IMR-90 (cell line): ENCODE results near the gene SFR1. TPM values are rescaled to one million over a fixed set of nuclear protein-coding genes. Genes with fewer than 3 reads are reported as not detected.

Experiments
- ATAC-seq: fragments of 200-7000 bp; cut with Tn5 transposase; 2 replicates; pipeline ENCODE4 v1.9.1; 2020; ENCODE audit warnings: low read depth, mild to moderate bottlenecking, moderate library complexity
- BruUV-seq: library from RNA; stranded (reverse); fragments of 400-500 nt; replicated peaks from 2 replicates; lab custom pipeline; 2021; lab: Mats Ljungman, UMichigan
- CTCF ChIA-PET: fragments of 300-600 bp; formaldehyde crosslinking; extraction: SDS; loops from one replicate; lab custom pipeline; 2021; ENCODE audit warnings: antibody characterized with exemption; lab: Yijun Ruan, JAX
- POLR2A ChIA-PET: fragments of 300-600 bp; sonication (Branson Sonifier 250); formaldehyde crosslinking; loops from one replicate; lab custom pipeline; 2022; ENCODE audit warnings: antibody characterized with exemption; ENCODE audit not compliant: unreplicated experiment; lab: Charles Lee
- DNase-seq: peaks from one replicate; pipeline ENCODE4 v3.0.0; 2013
- H2AFZ ChIP-seq: replicated peaks from 2 replicates; pipeline ENCODE3; 2013; ENCODE audit warnings: low read length, mild to moderate bottlenecking; ENCODE audit not compliant: poor library complexity
- H2AK5ac ChIP-seq: 2 replicates; pipeline ENCODE4 v1.6.1; 2013; ENCODE audit warnings: low read depth, low read length, inconsistent platforms
- H2AK9ac ChIP-seq: replicated peaks from 2 replicates; pipeline ENCODE3; 2013; ENCODE audit warnings: mild to moderate bottlenecking, low read depth, low read length, moderate library complexity; ENCODE audit not compliant: poor library complexity
- H2BK120ac ChIP-seq: 2 replicates; pipeline ENCODE4 v1.6.1; 2013; ENCODE audit warnings: low read depth, low read length, inconsistent platforms
- H2BK15ac ChIP-seq: 3 replicates; pipeline ENCODE4 v1.6.1; 2013; ENCODE audit warnings: low read depth, low read length, inconsistent platforms
- H2BK20ac ChIP-seq: 2 replicates; pipeline ENCODE4 v1.6.1; 2013; ENCODE audit warnings: low read depth, mild to moderate bottlenecking, inconsistent platforms, low read length, moderate library complexity
- H2BK5ac ChIP-seq: 2 replicates; pipeline ENCODE4 v1.6.1; 2013; ENCODE audit warnings: mild to moderate bottlenecking, low read depth, low read length, inconsistent platforms; ENCODE audit not compliant: poor library complexity, severe bottlenecking
- H3K14ac ChIP-seq: replicated peaks from 2 replicates; pipeline ENCODE4 v1.6.1; 2013; ENCODE audit warnings: low read depth, low read length, inconsistent platforms
- H3K18ac ChIP-seq: 2 replicates; pipeline ENCODE4 v1.6.1; 2013; ENCODE audit warnings: low read depth, low read length, control low read depth
- H3K23ac ChIP-seq: 2 replicates; pipeline ENCODE4 v1.6.1; 2013; ENCODE audit warnings: low read depth, low read length, inconsistent platforms
- H3K27ac ChIP-seq: 2 replicates; pipeline ENCODE4 v1.5.1; 2013; ENCODE audit warnings: mild to moderate bottlenecking, control low read depth, low read length; ENCODE audit not compliant: insufficient read depth
- H3K27me3 ChIP-seq: 2 replicates; pipeline ENCODE4 v1.6.1; 2013; ENCODE audit warnings: low read length; ENCODE audit not compliant: control insufficient read depth, insufficient read depth
- H3K36me3 ChIP-seq: 2 replicates; pipeline ENCODE4 v1.6.1; 2013; ENCODE audit warnings: low read length, mixed read lengths; ENCODE audit not compliant: control insufficient read depth, insufficient read depth
- H3K4ac ChIP-seq: 2 replicates; pipeline ENCODE4 v1.6.1; 2013; ENCODE audit warnings: low read depth, low read length, inconsistent platforms
- H3K4me1 ChIP-seq: 2 replicates; pipeline ENCODE4 v1.6.1; 2013; ENCODE audit warnings: low read length, mixed read lengths; ENCODE audit not compliant: control insufficient read depth, insufficient read depth
- H3K4me2 ChIP-seq: 2 replicates; pipeline ENCODE4 v1.6.1; 2013; ENCODE audit warnings: low read depth, mild to moderate bottlenecking, control low read depth, low read length, moderate library complexity
- H3K4me3 ChIP-seq: 2 replicates; pipeline ENCODE4 v1.5.1; 2013; ENCODE audit warnings: low read depth, mild to moderate bottlenecking, control low read depth, low read length, moderate library complexity; ENCODE audit not compliant: insufficient read depth
- H3K56ac ChIP-seq: 2 replicates; pipeline ENCODE4 v1.6.1; 2013; ENCODE audit warnings: low read length, inconsistent platforms; ENCODE audit not compliant: insufficient read depth; ENCODE audit errors: extremely low read depth
- H3K79me1 ChIP-seq, 2 experiments: 2 replicates each; pipeline ENCODE4 v1.6.1; 2013; ENCODE audit warnings: low read length in 2 of 2, inconsistent platforms in 1 of 2, low read depth in 1 of 2
- H3K9ac ChIP-seq: 2 replicates; pipeline ENCODE4 v1.6.1; 2013; ENCODE audit warnings: low read depth, low read length, control low read depth
- H3K9me1 ChIP-seq: 2 replicates; pipeline ENCODE4 v1.6.1; 2013; ENCODE audit warnings: low read length, inconsistent platforms; ENCODE audit not compliant: insufficient read depth
- H3K9me3 ChIP-seq: 2 replicates; pipeline ENCODE4 v1.6.1; 2013; ENCODE audit warnings: low read length; ENCODE audit not compliant: control insufficient read depth, insufficient read depth
- H4K20me1 ChIP-seq: 2 replicates; pipeline ENCODE4 v1.6.1; 2013; ENCODE audit warnings: low read length, inconsistent platforms; ENCODE audit not compliant: insufficient read depth
- H4K5ac ChIP-seq: 2 replicates; pipeline ENCODE4 v1.6.1; 2013; ENCODE audit warnings: mild to moderate bottlenecking, low read depth, low read length, control low read depth
- H4K8ac ChIP-seq, 2 experiments: 2 replicates each; pipeline ENCODE4 v1.6.1; 2013; ENCODE audit warnings: low read depth in 2 of 2, low read length in 2 of 2, control low read depth in 1 of 2, inconsistent platforms in 1 of 2
- H4K91ac ChIP-seq: 2 replicates; pipeline ENCODE4 v1.6.1; 2013; ENCODE audit warnings: low read depth, low read length, inconsistent platforms; ENCODE audit not compliant: insufficient read depth
- BHLHE40 ChIP-seq: fragments of 150-350 bp; IDR thresholded peaks from 2 replicates; pipeline ENCODE4 v1.6.1; 2016; ENCODE audit warnings: mild to moderate bottlenecking, low read depth, low read length
- CEBPB ChIP-seq: IDR thresholded peaks from 2 replicates; pipeline ENCODE4 v1.6.1; 2012; ENCODE audit warnings: low read depth, low read length, improper control_type of control experiment
- CHD1 ChIP-seq: IDR thresholded peaks from 2 replicates; pipeline ENCODE4 v1.6.1; 2012; ENCODE audit warnings: low read depth, low read length, improper control_type of control experiment
- CTCF ChIP-seq: conservative IDR thresholded peaks from 2 replicates; pipeline ENCODE4 v1.5.1; 2012; ENCODE audit warnings: mild to moderate bottlenecking, low read depth, low read length, improper control_type of control experiment
- ELK1 ChIP-seq: fragments of 150-350 bp; IDR thresholded peaks from 2 replicates; pipeline ENCODE4 v1.6.1; 2016; ENCODE audit warnings: low read depth, mild to moderate bottlenecking, low read length, moderate library complexity, borderline replicate concordance
- FOS ChIP-seq: fragments of 150-350 bp; IDR thresholded peaks from 2 replicates; pipeline ENCODE4 v1.6.1; 2016; ENCODE audit warnings: low read depth, low read length
- MAFK ChIP-seq: IDR thresholded peaks from 2 replicates; pipeline ENCODE4 v1.6.1; 2012; ENCODE audit warnings: low read depth, low read length, improper control_type of control experiment
- MAZ ChIP-seq: IDR thresholded peaks from 2 replicates; pipeline ENCODE4 v1.6.1; 2012; ENCODE audit warnings: low read depth, mild to moderate bottlenecking, low read length, improper control_type of control experiment, moderate library complexity, borderline replicate concordance
- MXI1 ChIP-seq: IDR thresholded peaks from 2 replicates; pipeline ENCODE4 v1.6.1; 2012; ENCODE audit warnings: low read depth, mild to moderate bottlenecking, low read length, moderate library complexity, borderline replicate concordance
- NFE2L2 ChIP-seq: fragments of 150-350 bp; IDR thresholded peaks from 2 replicates; pipeline ENCODE4 v1.6.1; 2016; ENCODE audit warnings: low read depth, mild to moderate bottlenecking, low read length
- POLR2A ChIP-seq: IDR thresholded peaks from 2 replicates; pipeline ENCODE4 v1.6.1; 2012; ENCODE audit warnings: mild to moderate bottlenecking, low read depth, low read length
- RAD21 ChIP-seq: IDR thresholded peaks from 2 replicates; pipeline ENCODE4 v1.6.1; 2012; ENCODE audit warnings: low read length, improper control_type of control experiment
- RCOR1 ChIP-seq: IDR thresholded peaks from 2 replicates; pipeline ENCODE4 v1.6.1; 2012; ENCODE audit warnings: mild to moderate bottlenecking, low read length, improper control_type of control experiment; ENCODE audit not compliant: insufficient replicate concordance
- RFX5 ChIP-seq: IDR thresholded peaks from 2 replicates; pipeline ENCODE4 v1.8.0; 2012; ENCODE audit warnings: low read depth, mild to moderate bottlenecking, low read length, moderate library complexity
- SMC3 ChIP-seq: fragments of 150-350 bp; IDR thresholded peaks from 2 replicates; pipeline ENCODE4 v1.6.1; 2016; ENCODE audit warnings: low read depth, mild to moderate bottlenecking, antibody characterized with exemption, low read length, moderate library complexity
- WGBS, 2 experiments: methylation state at CpG; one replicate each; pipeline versions ENCODE4 v1.1.5 to v1.1.7; 2013; ENCODE audit warnings: missing lambda C conversion rate in 2 of 2; ENCODE audit not compliant: insufficient read length in 1 of 2; ENCODE audit errors: extremely low coverage in 2 of 2; 5-methylcytosine and 5-hydroxymethylcytosine counted together
- dilution Hi-C: fragments of 300-500 bp; cut with HindIII; formaldehyde crosslinking; loops from one replicate; pipeline ENCODE4 v1.14.3; 2018; ENCODE audit warnings: low sequenced_read_pairs; ENCODE audit not compliant: unreplicated experiment
- in situ Hi-C: fragments of 300-500 bp; cut with MboI; formaldehyde crosslinking; loops from 3 replicates; pipeline ENCODE4 v1.14.3; 2019; ENCODE audit warnings: low sequenced_read_pairs, inconsistent platforms, mixed read lengths
- intact Hi-C: fragments of 100-400 bp; cut with micrococcal nuclease; formaldehyde crosslinking; loops from 2 replicates; pipeline ENCODE4 v1.10.0; 2022
- polyA plus RNA-seq, 3 experiments: library from polyadenylated mRNA; depleted of rRNA; stranded (reverse); fragments of >200 nt; gene quantifications; 2 replicates each; pipeline ENCODE4 v1.2.3, GENCODE V29; 2012; ENCODE audit warnings: low replicate concordance in 1 of 3
- total RNA-seq: library from RNA; depleted of rRNA; stranded (reverse); fragments of >200 nt; gene quantifications from 2 replicates; pipeline ENCODE4 v1.2.3, GENCODE V29; 2012
- TF ChIP-seq, protein P1 (sequence below): fragments of 150-350 bp; IDR thresholded peaks from 2 replicates; pipeline ENCODE4 v1.6.1; 2017; ENCODE audit warnings: mild to moderate bottlenecking, antibody characterized with exemption, low read length, low read depth

The SFR1 gene
- total and polyA plus RNA-seq, 2 of the 4 experiments (the other 2 are of a cell fraction) = 1.6 to 2.3 TPM

DNA sequence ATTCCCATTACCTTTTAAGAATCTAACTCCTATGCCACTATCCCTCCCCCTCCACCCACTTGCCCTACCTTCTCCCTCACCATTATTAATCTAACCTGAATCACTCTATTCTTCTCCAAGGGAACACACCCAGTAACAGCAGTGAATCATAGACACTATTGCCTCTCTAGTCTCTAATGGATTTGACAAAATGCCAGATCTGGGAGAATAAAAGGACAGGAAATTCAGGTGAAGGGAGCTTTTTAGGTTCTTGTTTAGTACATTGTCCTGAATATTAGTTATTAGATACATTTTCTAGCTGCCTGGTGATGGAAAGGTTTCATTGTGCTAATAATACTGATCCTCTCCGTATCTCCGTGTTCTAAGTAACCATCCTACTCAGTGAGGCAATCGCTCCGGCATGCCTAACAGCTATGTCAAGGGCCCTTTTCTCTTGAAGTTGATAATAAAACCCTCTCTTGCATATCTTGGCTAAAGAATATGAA is 4.1 kb upstream of the SFR1 start:
- ATAC-seq = no peak
- BruUV-seq = no TSS peak

More for the DNA sequence above, 4.1 kb upstream of the SFR1 start:
- no peak overlapping the region for H4K8ac ChIP-seq
- H3K18ac ChIP-seq = no peak overlapping the region
- H3K27ac ChIP-seq = no peak overlapping the region
- no peak overlapping the region for H3K56ac ChIP-seq
- no peaks in the 10 kb centered on the region for H3K27me3 ChIP-seq
- no peak overlapping the region for H3K4me3 ChIP-seq
- H3K9me3 ChIP-seq = no peaks in the 10 kb centered on the region
- no peaks in the 10 kb centered on the region for H4K20me1 ChIP-seq
- CTCF ChIA-PET = no interaction called here
- H2BK15ac ChIP-seq = no peak overlapping the region
- H3K9ac ChIP-seq = no peak overlapping the region
- no peak overlapping the region for H3K4ac ChIP-seq
- no peak overlapping the region for H2AK9ac ChIP-seq
- POLR2A ChIA-PET = no interaction called here
- DNase-seq = peak; percentile 43
- no peak overlapping the region for H2BK120ac ChIP-seq
- dilution Hi-C loops = no loop called here
- H3K14ac ChIP-seq = no peak overlapping the region
- no peak overlapping the region for H2BK20ac ChIP-seq
- H2AK5ac ChIP-seq = no peak overlapping the region
- H2BK5ac ChIP-seq = no peak overlapping the region
- no peaks in the 10 kb centered on the region; the same call in 1 of the 2 replicates for H3K4me1 ChIP-seq
- in situ Hi-C loops = no loop called here
- no peaks in the 10 kb centered on the region for H3K36me3 ChIP-seq
- peaks cover 0 to 7% of the 10 kb centered on the region in 2 experiments; a peak in 2 of 4 replicates for H3K79me1 ChIP-seq
- H4K5ac ChIP-seq = no peak overlapping the region
- H3K23ac ChIP-seq = no peak overlapping the region
- TF ChIP-seq CHD1 = no peak
- TF ChIP-seq FOS = no peak
- TF ChIP-seq, protein P1, sequence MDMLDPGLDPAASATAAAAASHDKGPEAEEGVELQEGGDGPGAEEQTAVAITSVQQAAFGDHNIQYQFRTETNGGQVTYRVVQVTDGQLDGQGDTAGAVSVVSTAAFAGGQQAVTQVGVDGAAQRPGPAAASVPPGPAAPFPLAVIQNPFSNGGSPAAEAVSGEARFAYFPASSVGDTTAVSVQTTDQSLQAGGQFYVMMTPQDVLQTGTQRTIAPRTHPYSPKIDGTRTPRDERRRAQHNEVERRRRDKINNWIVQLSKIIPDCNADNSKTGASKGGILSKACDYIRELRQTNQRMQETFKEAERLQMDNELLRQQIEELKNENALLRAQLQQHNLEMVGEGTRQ = no peak
- no peak for TF ChIP-seq RCOR1
- no peak for TF ChIP-seq POLR2A
- no peak for TF ChIP-seq MAZ
- TF ChIP-seq NFE2L2 = no peak
- TF ChIP-seq RAD21 = no peak
- no peak for TF ChIP-seq SMC3
- TF ChIP-seq CEBPB = no peak
- no peak for TF ChIP-seq MXI1
- TF ChIP-seq MAFK = no peak
- TF ChIP-seq ELK1 = no peak
- TF ChIP-seq BHLHE40 = no peak
- TF ChIP-seq RFX5 = no peak
- TF ChIP-seq CTCF = no peak
- no CpG with 5 or more reads among the region's 4 CpGs for WGBS, 2 experiments
- intact Hi-C loops = no loop called here
- no peak overlapping the region for H2AFZ ChIP-seq
- no peak overlapping the region for H4K91ac ChIP-seq
- no peaks in the 10 kb centered on the region; the same call in 1 of the 2 replicates for H3K9me1 ChIP-seq
- H3K4me2 ChIP-seq = no peak overlapping the region
